ENCODE results near the gene LGR4. TPM values are rescaled to one million over a fixed set of nuclear protein-coding genes. Genes with fewer than 3 reads are reported as not detected.
A peak's percentile ranks its signal among the peaks of the same experiment; 100 is the strongest.

The LGR4 gene
- total RNA-seq, 1 experiment from 2014 or later = 33.4 TPM

DNA sequence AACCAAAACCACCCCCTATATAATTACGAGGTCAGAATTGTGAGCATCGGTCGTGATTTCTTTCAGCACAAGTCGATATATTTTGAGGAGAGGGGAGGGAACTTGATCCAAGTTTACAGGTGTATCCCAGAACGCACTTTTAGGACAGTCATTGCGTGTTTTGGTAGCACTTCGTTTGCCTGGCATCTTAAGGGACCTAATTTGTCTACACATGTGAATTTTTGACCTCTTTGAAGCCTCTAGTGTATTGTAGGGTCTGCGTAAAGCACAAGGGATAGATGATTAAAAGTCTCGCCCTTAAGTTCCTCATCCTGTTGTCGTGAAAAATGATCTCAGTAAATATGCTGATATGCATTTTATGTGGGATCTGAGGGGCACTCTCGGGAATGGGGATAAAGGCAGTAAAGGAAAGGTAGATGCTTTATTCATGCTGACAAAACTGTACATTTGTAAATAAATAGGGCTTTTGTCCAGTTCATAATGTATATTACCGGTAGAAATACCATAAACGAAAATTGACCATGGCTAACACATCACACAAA, 108.9 kb downstream of the LGR4 start:
- POLR2A ChIA-PET (ENCODE audit: unreplicated experiment) = interaction anchor here (1.1 kb wide), 1 partner anchor 101 kb away, joined by 4 read pairs; no protein-coding TSS in a partner anchor
- peak overlapping the region; percentile 84 for H2AFZ ChIP-seq
- H3K9me3 ChIP-seq (ENCODE audit: insufficient read depth, low read depth) = no peaks in the 10 kb centered on the region
- DNase-seq = no peak
- H3K79me2 ChIP-seq (ENCODE audit: low read depth) = peaks cover 24% of the 10 kb centered on the region
- CTCF ChIA-PET = no interaction called here
- peak overlapping the region; percentile 75 for H3K4me3 ChIP-seq
- intact Hi-C loops (cut with micrococcal nuclease; ENCODE audit: unreplicated experiment) = loop anchor here (2.0 to 5.0 kb wide), 2 partner anchors 109 to 181 kb away; partner anchors contain the start of gene LGR4
- H3K27ac ChIP-seq = peak overlapping the region; percentile 13; the same call in 1 of the 2 replicates
- no peaks in the 10 kb centered on the region for H3K9me2 ChIP-seq (ENCODE audit: insufficient read depth)
- no peaks in the 10 kb centered on the region for H3K27me3 ChIP-seq (ENCODE audit: insufficient read depth, low read depth)
- peaks cover 24% of the 10 kb centered on the region; the same call in 1 of the 2 replicates for H3K4me1 ChIP-seq (replicated peaks; ENCODE audit: insufficient read depth)
- H4K20me1 ChIP-seq (ENCODE audit: insufficient read depth) = no peaks in the 10 kb centered on the region
- no TSS peak for BruUV-seq (replicated peaks)
- H3K36me3 ChIP-seq (ENCODE audit: low read depth) = 0 out of 2 replicates have a peak, but pooled peaks cover 3% of the 10 kb centered on the region
- peaks cover 9% of the 10 kb centered on the region; the same call in 1 of the 2 replicates for H3F3A ChIP-seq (ENCODE audit: insufficient read depth, low read depth)
- H3K4me2 ChIP-seq = peak overlapping the region; percentile 87
- TF ChIP-seq EZH2 (IDR thresholded peaks at IDR 0.05; ENCODE audit: low read depth) (no peak), CTCF (conservative IDR thresholded peaks at IDR 0.05) (no peak)

DNA sequence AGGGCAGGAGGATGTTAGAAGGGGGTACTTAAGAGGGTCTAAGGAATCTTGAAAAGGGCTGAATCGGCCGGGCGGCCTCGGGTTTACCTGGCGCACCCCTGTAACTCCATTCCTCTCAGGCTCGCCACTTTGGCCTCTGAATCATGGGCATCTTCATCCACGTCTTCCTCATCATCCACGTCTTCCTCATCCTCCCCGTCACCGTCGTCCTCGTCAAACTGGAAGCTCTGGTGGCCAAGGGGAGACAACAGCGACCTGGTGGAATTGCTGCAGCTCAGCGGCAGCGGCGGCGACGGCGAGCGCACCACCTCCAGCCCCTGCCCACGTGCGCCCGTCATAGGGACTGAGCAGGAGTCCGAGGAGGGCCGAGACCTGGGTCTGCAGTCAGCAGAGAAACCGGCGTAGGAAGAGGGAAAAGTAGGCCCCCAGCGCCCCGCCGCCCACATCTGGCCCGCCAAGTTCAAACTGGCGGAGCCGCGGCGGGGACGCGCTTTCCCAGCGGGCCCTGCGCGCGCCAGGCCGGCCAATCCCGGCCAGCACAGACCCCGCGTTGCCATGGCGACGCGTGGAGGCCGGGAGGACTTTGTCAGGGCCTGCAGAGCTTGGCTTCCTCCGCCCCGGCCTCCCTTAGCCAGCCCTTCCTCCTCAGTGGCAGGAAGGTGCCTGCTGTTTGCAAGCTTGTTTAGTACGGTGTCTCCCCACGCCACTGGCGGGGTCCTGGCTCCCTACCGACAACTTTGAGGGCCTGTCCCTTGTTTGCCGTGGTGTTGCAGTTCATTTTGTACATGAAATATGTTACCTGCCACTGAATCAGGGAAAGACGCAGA, 109.6 kb downstream of the LGR4 start, which contains the start of gene CCDC34:
Gene CCDC34 (minus strand): TSS at position 467 of the 827 bp plus-strand sequence. CDS start 21 bp downstream, at position 446.
- Histone ChIP-seq H4K20me1 (ENCODE audit: insufficient read depth) (no peaks in the 10 kb centered on the region), H3K4me2 (peak within 1 kb of the TSS; percentile 87), H3K4me1 (replicated peaks; ENCODE audit: insufficient read depth) (peaks cover 24% of the 10 kb centered on the region; the same call in 1 of the 2 replicates), H3K27ac (peak within 1 kb of the TSS; percentile 13; the same call in 1 of the 2 replicates), H2AFZ (peak within 1 kb of the TSS; percentile 84), H3K79me2 (ENCODE audit: low read depth) (peaks cover 24% of the 10 kb centered on the region), H3K4me3 (peak within 1 kb of the TSS; percentile 75), H3K9me3 (ENCODE audit: insufficient read depth, low read depth) (no peaks in the 10 kb centered on the region), H3K36me3 (ENCODE audit: low read depth) (no peaks in the 10 kb centered on the region), H3K9me2 (ENCODE audit: insufficient read depth) (no peaks in the 10 kb centered on the region), H3K27me3 (ENCODE audit: insufficient read depth, low read depth) (no peaks in the 10 kb centered on the region), H3F3A (ENCODE audit: insufficient read depth, low read depth) (peaks cover 9% of the 10 kb centered on the region; the same call in 1 of the 2 replicates)
- CTCF ChIA-PET = no interaction called here
- intact Hi-C loops (cut with micrococcal nuclease; ENCODE audit: unreplicated experiment) = loop anchor here (2.0 to 5.0 kb wide), 2 partner anchors 110 to 181 kb away; partner anchors contain the start of gene LGR4
- peak; percentile 80 to 90 for DNase-seq
- BruUV-seq (replicated peaks) = TSS peak; percentile 52
- TF ChIP-seq CTCF (conservative IDR thresholded peaks at IDR 0.05) (no peak), EZH2 (IDR thresholded peaks at IDR 0.05; ENCODE audit: low read depth) (no peak)
- POLR2A ChIA-PET (ENCODE audit: unreplicated experiment) = interaction anchor here (1.1 kb wide), 1 partner anchor 101 kb away, joined by 4 read pairs; no protein-coding TSS in a partner anchor

DNA sequence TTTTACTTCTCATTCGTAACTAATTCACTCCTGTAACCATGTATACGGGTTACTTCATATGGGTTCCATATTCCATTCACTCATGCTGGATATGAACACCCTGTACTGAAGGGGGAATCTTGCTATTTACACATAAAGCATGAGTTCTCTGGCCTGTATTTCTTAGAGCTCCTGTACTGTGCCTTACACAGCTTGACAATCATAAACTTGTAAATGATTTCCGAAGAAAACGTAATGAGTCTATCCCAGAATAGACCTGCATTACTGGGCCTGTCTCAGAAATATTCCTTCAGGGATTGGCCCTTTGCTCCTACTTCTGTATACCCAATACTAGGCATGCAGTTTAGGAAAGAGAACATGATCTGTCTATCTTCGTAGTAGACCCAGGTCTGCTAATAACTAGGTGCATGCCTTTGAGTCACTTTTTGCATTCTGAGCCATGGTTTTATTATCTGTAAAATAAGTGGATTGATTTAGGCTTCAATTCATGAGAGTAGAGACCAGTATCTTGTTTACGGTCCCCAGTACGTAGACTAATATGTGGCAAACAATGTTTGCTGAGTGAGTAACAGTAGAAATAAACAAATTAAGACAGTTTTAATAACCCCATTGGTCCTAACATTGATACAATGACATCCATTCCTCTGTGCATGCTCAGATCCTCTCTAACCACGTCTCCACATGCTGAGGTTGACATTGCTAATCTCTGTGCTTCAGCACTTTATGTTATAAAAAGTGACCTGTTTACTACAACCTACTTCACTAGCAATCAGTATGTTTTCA, 110.8 kb downstream of the LGR4 start:
- no peak for DNase-seq
- no peaks in the 10 kb centered on the region for H3K27me3 ChIP-seq (ENCODE audit: insufficient read depth, low read depth)
- no peaks in the 10 kb centered on the region for H3K9me3 ChIP-seq (ENCODE audit: insufficient read depth, low read depth)
- H3K9me2 ChIP-seq (ENCODE audit: insufficient read depth) = no peaks in the 10 kb centered on the region
- peaks cover 9% of the 10 kb centered on the region; the same call in 1 of the 2 replicates for H3F3A ChIP-seq (ENCODE audit: insufficient read depth, low read depth)
- peaks cover 24% of the 10 kb centered on the region; the same call in 1 of the 2 replicates for H3K4me1 ChIP-seq (replicated peaks; ENCODE audit: insufficient read depth)
- H4K20me1 ChIP-seq (ENCODE audit: insufficient read depth) = no peaks in the 10 kb centered on the region
- H3K27ac ChIP-seq = no peak overlapping the region
- intact Hi-C loops (cut with micrococcal nuclease; ENCODE audit: unreplicated experiment) = loop anchor here (2.0 to 5.0 kb wide), 2 partner anchors 111 to 180 kb away; partner anchors contain the start of gene LGR4
- TF ChIP-seq EZH2 (IDR thresholded peaks at IDR 0.05; ENCODE audit: low read depth) (no peak), CTCF (conservative IDR thresholded peaks at IDR 0.05) (no peak)
- peak overlapping the region; percentile 75 for H3K4me3 ChIP-seq
- H2AFZ ChIP-seq = peak overlapping the region; percentile 84
- CTCF ChIA-PET = no interaction called here
- peak overlapping the region; percentile 87 for H3K4me2 ChIP-seq
- POLR2A ChIA-PET (ENCODE audit: unreplicated experiment) = no interaction called here
- H3K79me2 ChIP-seq (ENCODE audit: low read depth) = peaks cover 24% of the 10 kb centered on the region
- BruUV-seq (replicated peaks) = no TSS peak
- H3K36me3 ChIP-seq (ENCODE audit: low read depth) = no peaks in the 10 kb centered on the region

All from PC-9 (cell line).